DOHH2 (cell line): ENCODE data around the gene LSM3.

ENCODE experiments used
- H3F3A ChIP-seq: fragments of 200-600 bp; sonication (generic), shearing (Covaris generic); 2 replicates; pipeline ENCODE4 v1.6.0; 2016; ENCODE audit warnings: antibody characterized with exemption, mild to moderate bottlenecking; ENCODE audit not compliant: control insufficient read depth, insufficient read depth
- H3K27ac ChIP-seq: fragments of 200-600 bp; sonication (generic); 2 replicates; pipeline ENCODE4 v1.5.1; 2014; ENCODE audit warnings: low read depth, mild to moderate bottlenecking, low read length, moderate library complexity
- H3K27me3 ChIP-seq: fragments of 200-600 bp; sonication (generic); 2 replicates; pipeline ENCODE4 v1.6.1; 2014; ENCODE audit warnings: mild to moderate bottlenecking, low read length, mixed read lengths; ENCODE audit not compliant: control insufficient read depth
- H3K36me3 ChIP-seq: fragments of 200-600 bp; sonication (generic); 2 replicates; pipeline ENCODE4 v1.6.1; 2014; ENCODE audit warnings: mild to moderate bottlenecking, low read length, moderate library complexity, mixed read lengths; ENCODE audit not compliant: control insufficient read depth
- H3K4me1 ChIP-seq: fragments of 200-600 bp; sonication (generic); 2 replicates; pipeline ENCODE4 v1.6.1; 2014; ENCODE audit warnings: mild to moderate bottlenecking, low read length, mixed read lengths; ENCODE audit not compliant: control insufficient read depth
- H3K4me2 ChIP-seq: fragments of 200-600 bp; sonication (generic); 2 replicates; pipeline ENCODE4 v1.6.0; 2014; ENCODE audit warnings: mild to moderate bottlenecking, low read length, moderate library complexity
- H3K4me3 ChIP-seq: fragments of 200-600 bp; sonication (generic); 2 replicates; pipeline ENCODE4 v1.5.1; 2014; ENCODE audit warnings: mild to moderate bottlenecking, low read length, mixed read lengths
- H3K79me2 ChIP-seq: fragments of 200-600 bp; sonication (generic); 2 replicates; pipeline ENCODE4 v1.6.1; 2014; ENCODE audit warnings: mild to moderate bottlenecking, low read length, mixed read lengths; ENCODE audit not compliant: control insufficient read depth
- H3K9me2 ChIP-seq: fragments of 200-600 bp; sonication (generic); replicated peaks from 2 replicates; pipeline ENCODE4 v1.6.1; 2014; ENCODE audit warnings: mild to moderate bottlenecking, low read length, mixed read lengths; ENCODE audit not compliant: control insufficient read depth
- H3K9me3 ChIP-seq: fragments of 200-600 bp; sonication (generic); 2 replicates; pipeline ENCODE4 v1.6.1; 2014; ENCODE audit warnings: antibody characterized with exemption, low read length, mixed read lengths; ENCODE audit not compliant: control insufficient read depth, insufficient read depth
- H4K20me1 ChIP-seq: fragments of 200-600 bp; sonication (generic); 2 replicates; pipeline ENCODE4 v1.6.0; 2014; ENCODE audit warnings: low read depth, mild to moderate bottlenecking, antibody characterized with exemption, low read length, moderate library complexity; ENCODE audit not compliant: control insufficient read depth, insufficient read depth
- EZH2phosphoT487 ChIP-seq: fragments of 200-600 bp; sonication (generic); IDR thresholded peaks from 2 replicates; pipeline ENCODE4 v1.6.1; 2017; ENCODE audit warnings: borderline replicate concordance, mild to moderate bottlenecking, antibody characterized with exemption, low read length, moderate library complexity, mixed read lengths
- TF ChIP-seq, protein P1 (sequence below): fragments of 200-600 bp; sonication (generic); IDR thresholded peaks from one replicate; pipeline ENCODE4 v1.5.1; 2014; ENCODE audit warnings: antibody characterized with exemption, mild to moderate bottlenecking, low read depth, low read length; ENCODE audit not compliant: poor library complexity, severe bottlenecking

LSM3 gene

DNA sequence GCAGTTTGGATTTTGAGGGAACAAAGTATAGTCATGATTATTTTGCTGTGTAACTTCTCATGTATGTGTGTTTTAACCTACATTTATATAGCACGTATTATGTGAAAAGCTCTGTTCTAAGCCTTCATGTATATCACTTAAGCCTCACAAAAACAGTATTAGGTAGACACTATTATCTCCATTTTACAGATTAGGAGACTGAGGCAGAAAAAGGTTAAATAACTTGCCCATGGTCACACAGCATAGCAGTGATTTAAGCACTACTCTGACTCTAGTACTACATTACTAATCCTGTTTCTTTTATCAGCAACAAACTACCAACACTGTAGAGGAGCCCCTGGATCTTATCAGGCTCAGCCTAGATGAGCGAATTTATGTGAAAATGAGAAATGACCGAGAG, 2.6 kb downstream of the LSM3 start:
- peaks cover 4% of the 10 kb centered on the region; the same call in 1 of the 2 replicates for H4K20me1 ChIP-seq
- H3K36me3 ChIP-seq, result peaks cover 48% of the 10 kb centered on the region
- H3K79me2 ChIP-seq, result peaks cover 83% of the 10 kb centered on the region
- peaks cover 3% of the 10 kb centered on the region; the same call in 1 of the 2 replicates for H3F3A ChIP-seq
- peaks cover 37% of the 10 kb centered on the region for H3K4me1 ChIP-seq
- no peak overlapping the region for H3K27ac ChIP-seq
- no peaks in the 10 kb centered on the region for H3K9me2 ChIP-seq
- H3K27me3 ChIP-seq, result no peaks in the 10 kb centered on the region
- no peaks in the 10 kb centered on the region for H3K9me3 ChIP-seq
- no peak overlapping the region for H3K4me3 ChIP-seq
- TF ChIP-seq EZH2phosphoT487, result no peak
- TF ChIP-seq, protein P1, sequence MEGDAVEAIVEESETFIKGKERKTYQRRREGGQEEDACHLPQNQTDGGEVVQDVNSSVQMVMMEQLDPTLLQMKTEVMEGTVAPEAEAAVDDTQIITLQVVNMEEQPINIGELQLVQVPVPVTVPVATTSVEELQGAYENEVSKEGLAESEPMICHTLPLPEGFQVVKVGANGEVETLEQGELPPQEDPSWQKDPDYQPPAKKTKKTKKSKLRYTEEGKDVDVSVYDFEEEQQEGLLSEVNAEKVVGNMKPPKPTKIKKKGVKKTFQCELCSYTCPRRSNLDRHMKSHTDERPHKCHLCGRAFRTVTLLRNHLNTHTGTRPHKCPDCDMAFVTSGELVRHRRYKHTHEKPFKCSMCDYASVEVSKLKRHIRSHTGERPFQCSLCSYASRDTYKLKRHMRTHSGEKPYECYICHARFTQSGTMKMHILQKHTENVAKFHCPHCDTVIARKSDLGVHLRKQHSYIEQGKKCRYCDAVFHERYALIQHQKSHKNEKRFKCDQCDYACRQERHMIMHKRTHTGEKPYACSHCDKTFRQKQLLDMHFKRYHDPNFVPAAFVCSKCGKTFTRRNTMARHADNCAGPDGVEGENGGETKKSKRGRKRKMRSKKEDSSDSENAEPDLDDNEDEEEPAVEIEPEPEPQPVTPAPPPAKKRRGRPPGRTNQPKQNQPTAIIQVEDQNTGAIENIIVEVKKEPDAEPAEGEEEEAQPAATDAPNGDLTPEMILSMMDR, result no peak
- no peak overlapping the region for H3K4me2 ChIP-seq

DNA sequence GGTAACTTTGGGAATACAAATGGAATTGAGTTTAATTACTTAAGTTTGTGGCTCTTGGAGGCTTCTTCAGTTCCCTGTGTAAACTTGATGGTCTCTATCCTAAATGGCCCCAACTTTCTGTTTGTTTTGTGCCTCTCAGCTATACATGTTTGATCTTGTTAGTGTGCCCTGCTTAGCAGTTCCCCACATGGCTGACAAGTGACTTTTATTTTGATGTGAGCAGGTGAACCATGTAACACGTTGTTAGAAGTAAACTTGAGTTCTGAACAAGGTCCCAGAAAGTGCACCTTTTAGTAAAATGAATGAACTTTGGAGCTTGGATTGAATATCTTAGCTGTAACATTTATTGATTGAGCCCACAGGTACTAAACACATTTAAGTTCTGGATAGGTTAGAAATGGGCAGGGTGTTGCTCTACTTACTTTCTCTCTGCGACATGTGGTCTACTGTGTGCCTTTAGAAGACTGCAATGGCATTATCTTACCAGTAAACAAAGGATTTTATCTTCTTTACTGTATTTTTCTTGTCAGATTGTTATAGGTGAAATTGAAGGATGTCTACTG, 4.5 kb downstream of the LSM3 start:
- peak overlapping the region; percentile 24; the same call in 1 of the 2 replicates for H3K4me2 ChIP-seq
- TF ChIP-seq, protein P1, result no peak
- no peak for TF ChIP-seq EZH2phosphoT487
- H3K9me3 ChIP-seq, result no peaks in the 10 kb centered on the region
- 0 out of 2 replicates have a peak, but pooled peaks cover 3% of the 10 kb centered on the region for H3F3A ChIP-seq
- H3K4me1 ChIP-seq, result peaks cover 22% of the 10 kb centered on the region
- H3K27ac ChIP-seq, result no peak overlapping the region
- H3K4me3 ChIP-seq, result no peak overlapping the region
- peaks cover 81% of the 10 kb centered on the region for H3K79me2 ChIP-seq
- no peaks in the 10 kb centered on the region for H3K9me2 ChIP-seq
- H4K20me1 ChIP-seq, result peaks cover 4% of the 10 kb centered on the region; the same call in 1 of the 2 replicates
- no peaks in the 10 kb centered on the region for H3K27me3 ChIP-seq
- H3K36me3 ChIP-seq, result peaks cover 65% of the 10 kb centered on the region

DNA sequence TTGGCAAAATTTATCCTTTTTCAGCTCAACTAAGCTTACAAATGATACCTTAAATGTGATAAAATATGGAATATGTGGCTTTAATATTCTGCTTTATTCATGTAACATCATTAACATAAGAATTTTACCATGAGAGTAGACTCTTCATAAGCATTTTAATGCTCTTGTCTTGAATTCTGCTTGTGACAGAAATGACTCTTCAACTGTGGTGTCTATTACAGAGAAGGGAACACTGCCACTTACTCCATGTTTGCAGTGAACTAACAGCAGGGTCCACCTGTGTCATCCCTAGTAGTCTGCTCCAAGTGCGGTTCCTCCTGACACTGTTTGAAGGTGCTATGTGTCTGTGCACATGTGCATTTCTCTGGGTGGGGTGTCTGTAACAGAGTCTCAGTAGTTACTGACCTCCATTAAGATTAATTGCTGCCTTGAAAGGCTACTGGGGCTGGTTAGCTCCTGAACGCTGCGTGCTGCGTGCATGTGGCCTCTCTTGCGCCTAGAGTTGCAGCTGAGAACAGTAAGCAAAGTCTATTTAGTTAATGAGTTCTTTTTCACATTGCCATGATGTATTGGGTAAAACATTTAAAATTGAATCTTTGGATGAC, 8.3 kb downstream of the LSM3 start:
- peaks cover 4% of the 10 kb centered on the region; the same call in 1 of the 2 replicates for H4K20me1 ChIP-seq
- peaks cover 67% of the 10 kb centered on the region for H3K36me3 ChIP-seq
- no peak overlapping the region for H3K27ac ChIP-seq
- H3K9me2 ChIP-seq, result no peaks in the 10 kb centered on the region
- H3K79me2 ChIP-seq, result peaks cover 83% of the 10 kb centered on the region
- H3K4me2 ChIP-seq, result no peak overlapping the region
- peaks cover 10% of the 10 kb centered on the region; the same call in 1 of the 2 replicates for H3K4me1 ChIP-seq
- no peak overlapping the region for H3K4me3 ChIP-seq
- TF ChIP-seq, protein P1, result no peak
- TF ChIP-seq EZH2phosphoT487, result no peak
- H3F3A ChIP-seq, result 0 out of 2 replicates have a peak, but pooled peaks cover 3% of the 10 kb centered on the region
- H3K9me3 ChIP-seq, result no peaks in the 10 kb centered on the region
- no peaks in the 10 kb centered on the region for H3K27me3 ChIP-seq
